CD4-positive, alpha-beta T cell treated with Interleukin-2 at 100 ng/mL for 4 hours (primary cell): Measurements from ENCODE around the gene WFS1.

ENCODE experiments used
- DNase-seq: peaks from one replicate; pipeline ENCODE4 v3.0.0-alpha.2; 2020; ENCODE audit warnings: low spot score

The WFS1 gene

DNA sequence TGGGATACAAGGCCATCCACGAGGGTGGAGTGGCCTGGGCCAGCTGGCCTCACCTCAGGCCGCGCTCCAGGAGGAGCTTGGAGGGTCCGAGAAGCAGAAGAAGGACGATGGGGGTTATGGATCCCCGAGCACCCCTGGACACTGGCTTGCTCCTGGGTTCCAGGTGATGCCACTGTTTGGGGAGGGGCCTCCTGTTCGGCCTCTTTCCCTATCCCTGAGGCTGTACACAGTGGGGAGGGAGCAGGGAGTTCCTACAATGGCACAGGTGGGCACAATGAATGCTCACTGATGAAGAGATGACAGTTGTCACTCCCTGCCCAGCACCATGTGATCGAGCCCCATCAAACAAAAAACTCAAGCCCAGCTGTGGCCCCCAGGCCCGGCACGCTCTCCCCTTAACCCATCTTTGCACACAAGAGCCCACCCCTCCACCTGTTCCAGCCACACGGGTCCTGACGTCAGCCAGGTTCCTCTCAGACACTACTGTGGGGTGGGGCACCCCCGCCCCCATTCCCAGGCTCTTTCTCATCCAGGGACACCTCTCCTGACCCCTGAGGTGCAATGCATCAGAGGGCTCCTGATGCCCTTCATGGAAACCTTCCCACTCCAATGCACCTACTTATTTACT, 70.3 kb downstream of the WFS1 start:
- DNase-seq = no peak

GRCh38 chr4:6340446-6341015, 70.9 kb downstream of the WFS1 start:
- no peak for DNase-seq

DNA sequence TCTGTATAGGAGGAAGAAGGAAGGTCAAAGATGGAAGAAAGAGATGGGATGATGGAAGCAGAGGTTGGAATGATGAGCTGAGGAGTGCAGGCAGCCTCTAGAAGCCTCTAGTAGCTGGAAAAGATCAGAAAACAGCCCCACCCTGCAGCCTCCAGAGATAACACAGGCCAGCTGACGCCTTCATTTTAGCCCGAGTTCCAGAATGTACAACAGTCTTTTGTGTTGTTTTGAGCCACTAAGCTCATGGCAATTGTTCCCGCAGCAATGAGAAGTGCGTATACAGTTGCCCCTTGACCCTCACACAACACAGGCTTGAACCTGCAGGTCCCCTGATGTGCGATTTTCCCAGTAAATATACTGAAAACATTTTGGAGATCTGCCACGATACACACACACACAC, 72.0 kb downstream of the WFS1 start:
- no peak for DNase-seq

GRCh38 chr4:6342530-6343293, 73.1 kb downstream of the WFS1 start:
- DNase-seq = no peak

DNA sequence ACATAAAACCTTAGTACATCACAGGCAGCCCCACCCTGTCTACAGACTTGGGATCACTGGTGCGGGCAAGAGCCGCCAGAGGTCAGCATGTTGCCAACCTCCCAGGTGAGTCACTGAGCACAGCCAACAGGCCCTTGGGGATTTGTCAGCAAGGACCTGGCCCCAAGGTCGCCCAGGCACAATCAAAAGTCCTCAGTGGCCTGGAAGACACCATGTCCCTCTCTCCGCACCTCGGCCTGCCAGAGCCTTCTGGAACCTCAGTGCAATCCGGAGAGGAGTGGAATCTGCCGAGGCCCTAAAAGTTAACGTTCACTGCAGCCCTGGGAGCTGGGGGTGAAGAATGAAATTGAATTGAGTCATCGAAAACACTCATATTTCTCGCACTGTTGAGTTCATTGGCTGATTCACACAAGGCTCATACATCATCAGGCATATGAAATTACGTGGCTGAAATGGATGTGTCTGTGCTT, 74.3 kb downstream of the WFS1 start:
- no peak for DNase-seq

DNA sequence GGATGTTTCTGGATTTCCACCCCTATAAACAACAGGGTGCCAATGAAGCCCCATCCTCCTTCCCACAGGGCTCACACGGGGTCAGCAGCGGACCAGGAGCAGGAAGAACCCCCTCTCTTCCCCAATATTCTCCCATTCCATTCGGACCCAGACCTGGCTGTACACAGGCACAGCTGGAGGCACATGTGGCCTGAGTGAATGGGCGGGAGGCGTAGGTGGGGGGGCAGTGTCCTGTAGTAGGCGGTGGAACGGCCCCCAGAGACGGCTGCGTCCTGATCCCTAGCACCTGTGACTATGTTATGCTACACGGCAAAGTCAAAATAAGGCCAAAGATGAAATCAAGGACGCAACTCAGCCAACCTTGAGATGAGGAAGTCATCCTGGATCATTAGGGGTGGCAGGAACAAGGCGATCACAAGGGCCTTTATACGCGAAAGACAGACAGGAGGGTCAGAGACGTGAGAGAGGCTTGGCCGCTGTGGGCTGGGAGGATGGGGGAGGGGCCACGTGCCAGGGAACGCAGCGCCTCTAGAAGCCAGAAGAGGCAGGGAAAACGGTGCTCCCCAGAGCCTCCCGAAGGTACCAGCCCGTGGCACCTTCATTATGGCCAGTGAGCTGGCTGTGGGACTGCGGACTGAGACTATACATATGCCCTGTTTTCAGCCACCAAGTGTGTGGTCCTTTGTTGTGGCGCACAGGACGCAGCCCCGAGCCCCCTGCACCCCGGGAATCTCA, 75.6 kb downstream of the WFS1 start:
- no peak for DNase-seq

DNA sequence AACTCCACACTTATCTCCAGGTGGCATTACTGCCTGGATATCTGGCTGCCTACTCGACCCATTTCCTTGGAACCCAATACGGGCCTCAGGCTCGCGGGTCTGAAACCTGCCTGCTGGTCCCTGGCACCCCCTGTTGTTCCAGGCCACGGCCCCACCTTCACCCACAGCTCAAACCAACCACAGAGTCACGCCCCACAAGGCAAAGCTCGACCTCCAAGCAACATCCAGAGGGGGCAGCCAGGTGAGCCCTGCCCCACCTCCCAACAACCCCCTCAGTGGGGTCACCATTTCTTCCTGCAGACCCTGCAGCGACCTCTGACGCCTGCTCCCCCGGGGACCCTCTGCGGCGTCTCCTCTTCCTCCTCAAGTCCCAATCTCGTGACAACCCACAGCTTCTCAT, 76.2 kb downstream of the WFS1 start:
- DNase-seq = no peak

DNA sequence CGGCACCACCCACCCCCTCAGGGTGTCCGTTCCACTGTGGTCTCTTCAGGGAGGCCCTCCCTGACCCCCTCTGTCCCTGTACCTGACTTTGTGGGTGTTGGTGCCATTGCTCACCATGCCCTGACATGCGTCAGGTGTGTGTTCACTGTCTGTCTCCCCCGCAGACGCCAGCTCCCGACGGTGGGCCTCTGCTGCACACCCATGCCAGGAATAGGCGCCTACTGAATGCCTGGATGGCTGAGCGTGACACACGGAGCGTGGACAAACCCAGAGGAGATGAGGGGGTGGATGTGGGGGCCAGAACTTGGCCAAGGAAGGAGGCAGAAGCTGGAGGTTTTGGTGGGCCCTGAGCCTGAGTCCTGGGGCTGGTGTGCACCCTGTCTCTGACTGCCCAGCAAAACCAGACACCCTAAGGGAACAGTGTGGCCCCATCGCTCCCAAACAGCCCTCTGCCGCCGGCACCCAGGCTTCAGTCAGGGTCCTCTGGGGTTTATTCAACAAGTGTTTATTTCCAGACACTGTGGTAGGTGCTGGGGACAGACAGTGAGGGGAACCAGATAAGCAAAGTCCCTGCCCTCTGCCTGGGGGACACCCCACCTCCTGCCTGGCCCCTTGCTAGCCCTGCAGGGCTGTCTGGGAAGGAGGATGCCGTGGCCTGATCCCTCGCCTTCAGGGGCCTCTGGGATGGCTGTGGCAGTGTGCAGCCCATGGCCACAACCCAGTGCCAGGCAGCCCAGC, 76.9 kb downstream of the WFS1 start:
- DNase-seq = no peak

DNA sequence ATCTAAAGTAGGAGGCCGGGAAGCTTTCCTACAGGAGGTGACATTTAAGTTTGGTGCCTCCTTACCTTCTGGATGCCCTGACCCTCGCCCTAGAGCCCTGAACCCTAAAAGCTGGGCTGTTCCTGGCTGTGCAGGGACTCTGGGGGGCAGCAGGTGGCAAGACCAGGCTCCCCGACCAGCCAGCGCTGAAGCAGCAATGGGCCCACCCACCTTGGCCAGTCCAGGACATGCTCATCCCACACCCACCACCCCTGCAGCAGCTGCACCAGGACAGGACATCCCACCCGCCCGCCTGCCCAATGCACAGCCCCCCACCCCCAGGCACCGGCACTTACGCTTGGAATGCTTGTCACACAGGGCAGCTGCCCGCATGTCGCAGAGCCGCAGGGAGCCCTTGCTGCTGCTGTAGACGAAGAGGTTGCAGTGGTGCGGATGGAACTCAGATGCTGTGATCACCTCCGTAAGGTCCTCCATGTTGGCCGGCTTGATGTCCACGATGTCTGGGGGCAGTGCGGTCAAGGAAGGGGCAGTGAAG, 77.9 kb downstream of the WFS1 start:
- DNase-seq = no peak

DNA sequence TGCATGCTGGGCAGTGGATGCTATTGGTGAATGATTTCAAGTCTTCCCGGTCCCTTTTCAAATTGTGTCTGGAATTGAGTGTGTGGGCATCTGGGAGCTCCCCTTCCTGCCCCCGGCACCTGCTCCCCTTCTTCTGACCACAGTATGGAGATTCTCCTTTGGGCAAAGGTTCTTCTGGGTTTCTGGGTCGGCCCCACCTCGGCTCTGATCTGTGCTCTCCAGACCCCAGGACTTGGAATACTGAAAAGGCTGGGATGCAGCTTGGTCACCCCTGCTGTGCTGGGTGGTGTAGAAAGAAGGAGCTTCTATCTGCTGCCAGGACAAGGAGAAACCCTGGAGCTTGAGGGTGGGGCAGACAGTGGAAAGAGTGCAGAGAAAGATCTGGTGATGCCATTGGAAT, 78.8 kb downstream of the WFS1 start:
- DNase-seq = no peak

DNA sequence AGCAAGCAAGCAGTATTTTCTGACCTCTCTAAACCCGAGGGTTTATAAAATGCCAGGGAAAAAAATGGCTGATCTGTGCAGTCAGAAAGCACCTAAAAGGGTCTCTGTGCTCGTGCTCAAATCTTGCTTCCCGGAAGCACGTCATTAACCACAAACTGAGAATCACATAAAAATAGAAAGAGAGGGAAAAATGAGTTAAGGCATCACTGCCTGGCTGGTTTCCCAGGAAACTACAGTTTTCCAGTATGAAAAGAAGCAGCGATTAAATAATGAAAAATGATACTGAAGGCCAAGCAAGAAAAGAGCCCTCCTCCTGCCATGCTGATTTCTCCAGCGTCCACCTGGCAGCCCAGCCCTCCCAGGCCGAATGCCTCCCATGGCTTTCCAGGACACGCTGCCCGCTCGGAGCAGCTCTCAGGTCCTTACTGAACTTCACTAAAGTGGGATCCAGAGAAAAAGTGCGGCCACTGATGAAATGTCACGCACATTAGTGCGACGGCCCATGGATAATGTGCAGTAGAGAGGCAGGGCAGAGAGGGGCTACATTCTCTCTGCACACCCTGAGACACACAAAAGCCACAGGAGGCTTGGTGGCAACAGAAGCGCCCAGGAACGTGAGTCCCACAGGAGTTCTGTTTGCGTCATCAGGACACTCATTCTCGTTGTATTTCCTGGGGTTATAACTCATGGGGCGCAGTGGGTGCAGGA, 80.4 kb downstream of the WFS1 start:
- no peak for DNase-seq

DNA sequence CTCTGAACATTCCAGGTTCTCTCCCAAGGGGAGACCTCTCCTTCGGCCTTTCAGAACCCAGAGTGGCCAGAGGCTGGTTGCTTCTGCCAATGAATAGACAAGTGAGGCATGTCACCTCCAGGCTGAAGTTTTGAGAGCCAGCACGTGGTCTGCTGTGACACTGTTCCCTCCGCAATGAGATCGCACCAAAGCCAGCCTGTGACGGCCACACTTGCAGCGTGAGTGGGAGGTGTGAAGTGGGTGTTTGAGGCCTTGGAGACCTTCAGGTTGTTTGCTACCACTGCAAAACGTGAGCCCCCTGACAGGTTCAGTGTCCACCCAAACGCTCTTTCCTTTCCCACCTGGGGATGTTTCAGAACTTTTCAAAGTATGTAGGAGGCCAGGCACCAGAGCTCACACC, 81.0 kb downstream of the WFS1 start:
- DNase-seq = no peak

DNA sequence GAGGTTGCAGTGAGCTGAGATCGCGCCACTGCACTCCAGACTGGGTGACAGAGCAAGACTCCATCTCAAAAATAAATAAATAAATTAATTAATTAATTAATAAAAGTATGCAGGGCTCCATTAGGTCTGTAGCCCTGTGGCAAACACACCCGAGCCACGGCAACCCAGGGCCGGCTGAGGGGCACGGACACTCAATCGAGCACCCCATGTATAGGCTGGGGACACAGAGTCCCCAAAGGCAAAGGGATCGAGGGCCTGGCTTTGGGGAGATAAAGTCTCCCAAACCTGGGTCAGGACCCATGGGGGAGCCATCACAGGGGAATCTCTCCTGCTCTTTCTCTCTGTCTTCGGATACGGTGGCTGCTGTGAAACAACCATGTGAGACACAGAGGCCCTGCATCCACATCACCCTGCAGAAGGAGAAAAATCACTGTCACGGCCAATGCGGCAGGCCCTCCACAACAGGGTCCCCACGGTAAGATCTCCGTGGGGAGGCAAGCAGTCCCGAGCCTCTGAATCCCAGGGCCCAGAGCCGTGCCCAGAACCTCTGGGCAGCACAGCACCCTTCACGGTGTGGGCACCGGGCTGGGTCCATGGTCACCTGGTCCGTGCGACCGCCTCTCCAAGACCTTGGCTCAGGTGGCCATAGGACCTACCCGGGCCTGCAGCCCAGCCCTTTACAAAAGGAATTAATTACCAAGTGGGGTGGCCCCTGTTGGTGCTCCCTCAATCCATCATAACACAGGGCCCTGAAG, 81.8 kb downstream of the WFS1 start:
- DNase-seq = no peak

DNA sequence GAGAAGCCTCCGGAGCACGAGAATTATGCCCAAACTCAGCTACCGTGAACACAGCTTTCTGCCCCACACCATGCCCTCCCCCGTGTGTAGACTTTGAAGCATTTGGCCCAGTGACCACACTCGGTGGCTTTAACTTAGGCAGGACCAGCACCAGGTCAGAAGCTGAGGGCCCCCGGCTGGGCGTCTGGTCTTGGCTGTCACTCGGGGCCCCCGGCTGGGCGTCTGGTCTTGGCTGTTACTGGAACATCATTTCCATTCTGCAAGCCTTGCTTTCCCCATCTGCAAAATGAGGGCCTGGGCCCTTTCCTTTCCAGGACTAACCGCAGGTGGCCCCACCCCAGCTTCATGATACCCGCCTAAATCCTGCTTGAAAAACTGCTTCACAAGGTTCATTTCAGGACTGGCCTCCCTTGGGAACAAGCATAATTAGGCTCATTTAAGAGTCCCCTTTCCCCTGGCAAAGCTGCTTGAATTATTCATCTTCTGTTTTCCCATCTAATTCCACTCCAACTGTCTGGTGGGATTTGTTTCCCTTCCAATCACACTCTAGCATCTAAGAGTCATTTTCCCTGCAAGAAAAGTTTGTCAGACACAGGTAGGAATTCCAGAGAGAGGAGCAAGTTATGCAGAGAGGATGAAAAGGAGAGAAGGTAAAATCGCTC, 82.5 kb downstream of the WFS1 start:
- no peak for DNase-seq
